HG03039 (cell line): ENCODE data around the gene SLPI.

Source experiments
- ATAC-seq: cut with Tn5 transposase; IDR thresholded peaks from one replicate; pipeline ENCODE4 v1.9.1; 2021; ENCODE audit warnings: mild to moderate bottlenecking, moderate library complexity; ENCODE audit not compliant: unreplicated experiment

Gene SLPI

GRCh38 chr20:45279992-45280391 is 25.6 kb upstream of the SLPI start:
- no peak for ATAC-seq

GRCh38 chr20:45275338-45275737 is 21.0 kb upstream of the SLPI start:
- ATAC-seq, result no peak

- no peak for ATAC-seq
Observed at GRCh38 chr20:45269754-45270270, 15.4 kb upstream of the SLPI start.

GRCh38 chr20:45269056-45269455 is 14.7 kb upstream of the SLPI start:
- no peak for ATAC-seq

GRCh38 chr20:45268531-45268930 is 14.2 kb upstream of the SLPI start:
- ATAC-seq, result no peak

- ATAC-seq, result no peak
Observed at GRCh38 chr20:45266977-45267376, 12.6 kb upstream of the SLPI start.

- ATAC-seq, result no peak
Observed at GRCh38 chr20:45263556-45264266, 9.3 kb upstream of the SLPI start.

- ATAC-seq, result no peak
Observed at GRCh38 chr20:45258664-45259063, 4.3 kb upstream of the SLPI start.

GRCh38 chr20:45258259-45258658 is 3.9 kb upstream of the SLPI start:
- ATAC-seq, result no peak

GRCh38 chr20:45257711-45258110 is 3.3 kb upstream of the SLPI start:
- no peak for ATAC-seq

GRCh38 chr20:45257161-45257560 is 2.8 kb upstream of the SLPI start:
- no peak for ATAC-seq

- ATAC-seq, result no peak
Observed at GRCh38 chr20:45253261-45253660, 1.1 kb downstream of the SLPI start.

- no peak for ATAC-seq
Observed at GRCh38 chr20:45251884-45252560, 2.3 kb downstream of the SLPI start.

GRCh38 chr20:45248609-45249008 is 5.8 kb downstream of the SLPI start:
- ATAC-seq, result no peak

- no peak for ATAC-seq
Observed at GRCh38 chr20:45247865-45248264, 6.5 kb downstream of the SLPI start.

- no peak for ATAC-seq
Observed at GRCh38 chr20:45246109-45246508, 8.3 kb downstream of the SLPI start.

- ATAC-seq, result no peak
Observed at GRCh38 chr20:45238139-45238538, 16.2 kb downstream of the SLPI start.

GRCh38 chr20:45235995-45236394 is 18.4 kb downstream of the SLPI start:
- ATAC-seq, result no peak

GRCh38 chr20:45230631-45231030 is 23.7 kb downstream of the SLPI start:
- ATAC-seq, result no peak

- no peak for ATAC-seq
Observed at GRCh38 chr20:45229264-45230056, 24.9 kb downstream of the SLPI start.

GRCh38 chr20:45226287-45226686 is 28.1 kb downstream of the SLPI start:
- no peak for ATAC-seq

GRCh38 chr20:45223136-45223535 is 31.2 kb downstream of the SLPI start:
- no peak for ATAC-seq
